Mucosa of rectum (tissue), 2 donors: ENCODE results near the gene CCDC15.

Experiments used
- H3K27ac ChIP-seq, 2 donors: one replicate each; pipeline ENCODE4 v1.7.0; 2013; ENCODE audit warnings: inconsistent platforms in 2 of 2, low read depth in 2 of 2, low read length in 2 of 2
- H3K27me3 ChIP-seq, 2 donors: one replicate each; pipeline ENCODE4 v1.7.0; 2013; ENCODE audit warnings: low read length in 2 of 2; ENCODE audit not compliant: control insufficient read depth in 2 of 2, insufficient read depth in 2 of 2
- H3K36me3 ChIP-seq, 2 donors: one replicate each; pipeline ENCODE4 v1.7.0; 2013; ENCODE audit warnings: low read length in 2 of 2; ENCODE audit not compliant: control insufficient read depth in 2 of 2, insufficient read depth in 2 of 2
- H3K4me1 ChIP-seq, 2 donors: one replicate each; pipeline ENCODE4 v1.7.0; 2013; ENCODE audit warnings: low read length in 2 of 2, mild to moderate bottlenecking in 1 of 2; ENCODE audit not compliant: control insufficient read depth in 2 of 2, insufficient read depth in 2 of 2
- H3K4me3 ChIP-seq, 2 donors: one replicate each; pipeline ENCODE4 v1.7.0; 2013; ENCODE audit warnings: low read length in 2 of 2
- H3K9ac ChIP-seq, 2 donors: one replicate each; pipeline ENCODE4 v1.7.0; 2013; ENCODE audit warnings: low read length in 2 of 2, low read depth in 1 of 2, mild to moderate bottlenecking in 1 of 2
- H3K9me3 ChIP-seq, 2 donors: one replicate each; pipeline ENCODE4 v1.7.0; 2013; ENCODE audit warnings: low read length in 2 of 2; ENCODE audit not compliant: control insufficient read depth in 2 of 2
- donor health status: healthy.
- donor health status: Normal muscosa, but diverticular disease.

The CCDC15 gene

GRCh38 chr11:124984512-124984854, 30.5 kb downstream of the CCDC15 start:
- Histone ChIP-seq H3K9me3 (peaks cover 0 to 3% of the 10 kb centered on the region in 2 donors), H3K9ac (no peak overlapping the region), H3K27ac (no peak overlapping the region), H3K4me1 (no peaks in the 10 kb centered on the region), H3K4me3 (no peak overlapping the region), H3K27me3 (no peaks in the 10 kb centered on the region), H3K36me3 (no peaks in the 10 kb centered on the region)

- no peak overlapping the region for H3K27ac ChIP-seq
These were observed 33.1 kb downstream of the CCDC15 start for GRCh38 chr11:124987096-124987495.

GRCh38 chr11:124988063-124988462, 34.1 kb downstream of the CCDC15 start:
- no peaks in the 10 kb centered on the region for H3K4me1 ChIP-seq
- H3K9ac ChIP-seq = no peak overlapping the region
- no peak overlapping the region for H3K4me3 ChIP-seq
- no peaks in the 10 kb centered on the region for H3K27me3 ChIP-seq
- no peak overlapping the region for H3K27ac ChIP-seq
- H3K36me3 ChIP-seq = no peaks in the 10 kb centered on the region
- H3K9me3 ChIP-seq = no peaks in the 10 kb centered on the region

More at GRCh38 chr11:124987096-124987495, 33.1 kb downstream of the CCDC15 start:
- H3K27me3 ChIP-seq = no peaks in the 10 kb centered on the region
- no peak overlapping the region for H3K4me3 ChIP-seq
- H3K9me3 ChIP-seq = no peaks in the 10 kb centered on the region
- H3K9ac ChIP-seq = no peak overlapping the region
- H3K36me3 ChIP-seq = no peaks in the 10 kb centered on the region
- no peaks in the 10 kb centered on the region for H3K4me1 ChIP-seq

- Histone ChIP-seq H3K9ac (no peak overlapping the region), H3K36me3 (peaks cover 0 to 4% of the 10 kb centered on the region in 2 donors), H3K4me1 (no peaks in the 10 kb centered on the region), H3K27ac (no peak overlapping the region), H3K4me3 (no peak overlapping the region), H3K27me3 (no peaks in the 10 kb centered on the region), H3K9me3 (peaks cover 0 to 2% of the 10 kb centered on the region in 2 donors)
These were observed 47.2 kb downstream of the CCDC15 start for GRCh38 chr11:125001079-125001778.

- Histone ChIP-seq H3K36me3 (peaks cover 0 to 4% of the 10 kb centered on the region in 2 donors), H3K27me3 (no peaks in the 10 kb centered on the region)
These were observed 47.8 kb downstream of the CCDC15 start for GRCh38 chr11:125001849-125002248.

GRCh38 chr11:125005491-125005890, 51.5 kb downstream of the CCDC15 start:
- H3K9me3 ChIP-seq = peaks cover 0 to 2% of the 10 kb centered on the region in 2 donors
- no peaks in the 10 kb centered on the region for H3K4me1 ChIP-seq
- no peak overlapping the region for H3K9ac ChIP-seq
- peaks cover 0 to 4% of the 10 kb centered on the region in 2 donors for H3K36me3 ChIP-seq
- no peak overlapping the region for H3K27ac ChIP-seq
- H3K4me3 ChIP-seq = no peak overlapping the region
- no peaks in the 10 kb centered on the region for H3K27me3 ChIP-seq

More at GRCh38 chr11:125001849-125002248, 47.8 kb downstream of the CCDC15 start:
- Histone ChIP-seq H3K9me3 (peaks cover 0 to 2% of the 10 kb centered on the region in 2 donors), H3K27ac (no peak overlapping the region), H3K4me1 (no peaks in the 10 kb centered on the region), H3K9ac (no peak overlapping the region), H3K4me3 (no peak overlapping the region)

GRCh38 chr11:125016413-125016812, 62.4 kb downstream of the CCDC15 start:
- Histone ChIP-seq H3K27ac (no peak overlapping the region), H3K36me3 (no peaks in the 10 kb centered on the region), H3K4me1 (no peaks in the 10 kb centered on the region)

GRCh38 chr11:125020342-125020741, 66.3 kb downstream of the CCDC15 start:
- H3K4me1 ChIP-seq = no peaks in the 10 kb centered on the region
- no peaks in the 10 kb centered on the region for H3K9me3 ChIP-seq
- no peak overlapping the region for H3K27ac ChIP-seq
- no peaks in the 10 kb centered on the region for H3K36me3 ChIP-seq
- H3K27me3 ChIP-seq = no peaks in the 10 kb centered on the region
- H3K9ac ChIP-seq = no peak overlapping the region
- no peak overlapping the region for H3K4me3 ChIP-seq

More at GRCh38 chr11:125016413-125016812, 62.4 kb downstream of the CCDC15 start:
- Histone ChIP-seq H3K27me3 (no peaks in the 10 kb centered on the region), H3K9ac (no peak overlapping the region), H3K9me3 (no peaks in the 10 kb centered on the region), H3K4me3 (no peak overlapping the region)

- Histone ChIP-seq H3K27me3 (no peaks in the 10 kb centered on the region), H3K9me3 (no peaks in the 10 kb centered on the region), H3K27ac (no peak overlapping the region), H3K9ac (no peak overlapping the region), H3K4me1 (no peaks in the 10 kb centered on the region), H3K36me3 (no peaks in the 10 kb centered on the region), H3K4me3 (no peak overlapping the region)
These were observed 68.5 kb downstream of the CCDC15 start for GRCh38 chr11:125022551-125022950.

GRCh38 chr11:125025968-125026367, 72.0 kb downstream of the CCDC15 start:
- no peaks in the 10 kb centered on the region for H3K36me3 ChIP-seq
- H3K4me3 ChIP-seq = no peak overlapping the region
- no peaks in the 10 kb centered on the region for H3K9me3 ChIP-seq
- H3K27ac ChIP-seq = no peak overlapping the region
- no peaks in the 10 kb centered on the region for H3K27me3 ChIP-seq
- H3K4me1 ChIP-seq = no peaks in the 10 kb centered on the region
- no peak overlapping the region for H3K9ac ChIP-seq
